IPS DF 4.7 (cell line): ENCODE data around the gene THAP7.

Experiments
- DNase-seq: peaks from one replicate; pipeline ENCODE4 v3.0.0-alpha.2; 2013; ENCODE audit warnings: low spot score; ENCODE audit errors: extremely low read depth

Gene THAP7

GRCh38 chr22:21031545-21032036, 29.7 kb upstream of the THAP7 start:
- no peak for DNase-seq

- no peak for DNase-seq
Measured at GRCh38 chr22:21030621-21031544, 29.0 kb upstream of the THAP7 start.

GRCh38 chr22:21030032-21030431, 28.1 kb upstream of the THAP7 start:
- no peak for DNase-seq

- no peak for DNase-seq
Measured at GRCh38 chr22:21029486-21030025, 27.6 kb upstream of the THAP7 start.

- DNase-seq: no peak
Measured at GRCh38 chr22:21028277-21029251, 26.6 kb upstream of the THAP7 start.

GRCh38 chr22:21026783-21027692, 25.1 kb upstream of the THAP7 start:
- DNase-seq: no peak

GRCh38 chr22:21025763-21026755, 24.1 kb upstream of the THAP7 start:
- no peak for DNase-seq

- no peak for DNase-seq
Measured at GRCh38 chr22:21025266-21025665, 23.3 kb upstream of the THAP7 start.

GRCh38 chr22:21022955-21023614, 21.2 kb upstream of the THAP7 start:
- DNase-seq: no peak

- no peak for DNase-seq
Measured at GRCh38 chr22:21022507-21022906, 20.6 kb upstream of the THAP7 start.

- DNase-seq: no peak
Measured at GRCh38 chr22:21020802-21021429, 19.0 kb upstream of the THAP7 start.

- no peak for DNase-seq
Measured at GRCh38 chr22:21018314-21018713, 16.4 kb upstream of the THAP7 start.

- DNase-seq: no peak
Measured at GRCh38 chr22:21016644-21017420, 14.9 kb upstream of the THAP7 start.

GRCh38 chr22:21015466-21016006, 13.6 kb upstream of the THAP7 start:
- DNase-seq: no peak

- DNase-seq: no peak
Measured at GRCh38 chr22:21014726-21015465, 13.0 kb upstream of the THAP7 start, which contains the start of gene P2RX6. TSS of gene P2RX6 (plus strand) at chr22:21015165. CDS start at chr22:21015175, 10 bp downstream.

- no peak for DNase-seq
Measured at GRCh38 chr22:21014202-21014725, 12.3 kb upstream of the THAP7 start.
